CMK (cell line): ENCODE results near the gene PRDX5.
A peak's percentile ranks its signal among the peaks of the same experiment; 100 is the strongest.

Experiments
- DNase-seq: peaks from one replicate; pipeline ENCODE4 v3.0.0-alpha.2; 2010; ENCODE audit warnings: low read depth

Gene PRDX5

GRCh38 chr11:64324692-64325469 is 7.0 kb downstream of the PRDX5 start:
- DNase-seq: no peak

GRCh38 chr11:64327375-64327774 is 9.5 kb downstream of the PRDX5 start:
- DNase-seq: no peak

GRCh38 chr11:64327993-64328392 is 10.1 kb downstream of the PRDX5 start:
- no peak for DNase-seq

- no peak for DNase-seq
Measured at GRCh38 chr11:64330888-64331287, 13.0 kb downstream of the PRDX5 start.

GRCh38 chr11:64331569-64332371 is 13.8 kb downstream of the PRDX5 start:
- peak; percentile 87 for DNase-seq

GRCh38 chr11:64333556-64333955 is 15.6 kb downstream of the PRDX5 start:
- no peak for DNase-seq

GRCh38 chr11:64334764-64335735 is 17.1 kb downstream of the PRDX5 start:
- peak; percentile 76 for DNase-seq

- no peak for DNase-seq
Measured at GRCh38 chr11:64337538-64338249, 19.8 kb downstream of the PRDX5 start.

GRCh38 chr11:64338716-64339115 is 20.8 kb downstream of the PRDX5 start:
- no peak for DNase-seq

- DNase-seq: no peak
Measured at GRCh38 chr11:64339286-64339685, 21.4 kb downstream of the PRDX5 start.

- no peak for DNase-seq
Measured at GRCh38 chr11:64339754-64340408, 22.0 kb downstream of the PRDX5 start, which contains the start of gene CCDC88B. Gene CCDC88B, plus strand, starts transcription at chr11:64340204. Its CDS starts 63 bp downstream, at chr11:64340267.

- peak; percentile 78 for DNase-seq
Measured at GRCh38 chr11:64340671-64341335, 22.9 kb downstream of the PRDX5 start.

- no peak for DNase-seq
Measured at GRCh38 chr11:64341429-64341828, 23.5 kb downstream of the PRDX5 start.

GRCh38 chr11:64341851-64342791 is 24.2 kb downstream of the PRDX5 start:
- no peak for DNase-seq

GRCh38 chr11:64342869-64343745 is 25.2 kb downstream of the PRDX5 start:
- no peak for DNase-seq

- no peak for DNase-seq
Measured at GRCh38 chr11:64343767-64344559, 26.0 kb downstream of the PRDX5 start.

GRCh38 chr11:64344787-64345186 is 26.9 kb downstream of the PRDX5 start:
- no peak for DNase-seq
